GM12801 (cell line): ENCODE results near the gene C2orf49.

Experiments
- CTCF ChIP-seq: IDR thresholded peaks from one replicate; pipeline ENCODE4 v1.5.1; 2011; ENCODE audit warnings: control low read depth; ENCODE audit not compliant: insufficient read length; ENCODE audit errors: extremely low read depth

The C2orf49 gene

GRCh38 chr2:105337122-105338019 is at the start of gene C2orf49:
Gene C2orf49, plus strand, starts transcription at chr2:105337540. Its CDS starts 48 bp downstream, at chr2:105337588.
- no peak for TF ChIP-seq CTCF

DNA sequence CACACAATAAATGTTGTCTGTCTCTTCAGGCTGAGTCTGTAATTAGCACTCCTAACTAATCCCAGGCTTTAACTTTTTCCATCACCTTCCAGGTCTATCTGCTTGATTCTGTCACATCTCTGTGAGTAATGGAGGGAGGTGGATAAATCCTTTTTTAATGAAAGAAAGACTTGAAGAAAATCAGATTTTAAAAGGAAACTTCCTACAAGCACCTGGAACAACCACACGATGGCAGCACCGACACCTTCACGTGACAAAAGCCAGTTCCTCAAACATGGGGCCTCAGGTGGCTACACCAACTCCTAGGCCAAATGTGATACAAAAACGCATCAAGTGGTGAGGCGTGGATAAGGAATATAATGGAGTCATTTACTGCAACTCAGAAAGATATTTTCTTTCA is 49.6 kb upstream of the C2orf49 start:
- no peak for TF ChIP-seq CTCF

DNA sequence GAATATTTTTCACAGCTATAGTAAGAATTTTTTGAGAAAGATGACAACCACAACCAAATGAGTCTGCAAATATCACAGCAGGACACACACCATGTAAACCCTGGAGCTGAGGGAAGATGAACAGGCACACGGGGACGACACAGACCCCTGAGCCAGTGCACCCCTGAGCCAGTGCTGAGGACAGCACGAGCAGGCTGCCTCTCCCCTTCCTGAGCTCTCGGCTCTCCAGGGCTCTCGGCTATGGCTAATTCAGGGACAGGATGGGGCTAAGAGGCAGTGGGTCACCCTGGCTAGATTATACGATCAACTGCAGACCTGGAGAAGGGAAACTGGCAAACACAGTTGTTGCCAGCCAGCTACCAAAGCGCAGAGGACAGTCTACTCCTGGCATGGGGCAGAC is 49.2 kb upstream of the C2orf49 start:
- no peak for TF ChIP-seq CTCF

DNA sequence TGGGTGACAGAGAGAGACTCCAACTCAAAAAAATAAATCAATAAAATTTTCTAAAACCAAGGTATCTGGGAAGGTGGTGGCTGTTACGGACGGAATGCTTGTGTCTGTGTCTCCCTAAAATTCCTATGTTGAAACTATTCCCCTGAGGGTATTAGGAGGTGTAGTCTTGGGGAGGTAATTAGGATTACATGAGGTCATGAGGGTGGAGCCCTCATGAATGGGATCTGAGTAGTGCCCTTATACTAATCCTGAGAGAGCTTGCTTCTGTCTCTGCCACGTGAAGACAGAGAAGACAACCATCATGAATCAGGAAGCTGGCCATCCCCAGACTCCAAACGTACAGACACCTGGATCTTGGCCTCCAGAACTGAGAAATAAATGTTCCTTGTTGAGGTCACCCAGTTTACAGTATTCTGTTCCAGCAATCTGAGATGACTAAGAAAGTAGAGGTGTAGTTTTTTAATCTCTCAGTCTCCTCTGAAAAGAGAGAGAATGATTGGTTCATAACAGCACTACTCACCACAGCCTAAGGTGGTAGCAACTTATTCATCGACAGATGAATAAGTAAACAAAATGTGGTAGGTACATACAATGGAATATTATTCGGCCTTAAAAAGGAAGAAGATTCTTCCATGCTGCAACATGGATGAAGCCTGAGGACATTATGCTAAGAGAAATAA is 46.2 kb upstream of the C2orf49 start:
- no peak for TF ChIP-seq CTCF

- TF ChIP-seq CTCF, result no peak
Measured at GRCh38 chr2:105291981-105292380, 45.4 kb upstream of the C2orf49 start.

- TF ChIP-seq CTCF, result no peak
Measured at GRCh38 chr2:105294046-105294445, 43.3 kb upstream of the C2orf49 start.

GRCh38 chr2:105294844-105295481 is 42.4 kb upstream of the C2orf49 start:
- no peak for TF ChIP-seq CTCF
